Astrocyte (in vitro differentiated cells and primary cell): ENCODE results near the gene MN1. TPM values are rescaled to one million over a fixed set of nuclear protein-coding genes. Genes with fewer than 3 reads are reported as not detected.

Experiments
- DNase-seq: peaks from one replicate; pipeline ENCODE4 v3.0.0-alpha.2; 2010; ENCODE audit warnings: low read depth
- FAIRE-seq: peaks from 2 replicates; lab custom pipeline; 2011; peaks lifted over from hg19 to GRCh38; lab: Jason Lieb, UNC
- H2AFZ ChIP-seq: 2 replicates; pipeline ENCODE4 v1.6.0; 2012; ENCODE audit warnings: low read depth, low read length, inconsistent platforms
- H3K27ac ChIP-seq: 2 replicates; pipeline ENCODE4 v1.5.1; 2011; ENCODE audit warnings: low read depth, low read length, inconsistent platforms
- H3K27me3 ChIP-seq: 2 replicates; pipeline ENCODE4 v1.6.0; 2011; ENCODE audit warnings: low read length, inconsistent platforms; ENCODE audit not compliant: insufficient read depth
- H3K36me3 ChIP-seq: 2 replicates; pipeline ENCODE4 v1.5.1; 2011; ENCODE audit warnings: low read length, inconsistent platforms; ENCODE audit not compliant: insufficient read depth
- H3K4me1 ChIP-seq: 2 replicates; pipeline ENCODE4 v1.5.1; 2011; ENCODE audit warnings: low read length, inconsistent platforms; ENCODE audit not compliant: insufficient read depth
- H3K4me2 ChIP-seq: 2 replicates; pipeline ENCODE4 v1.6.0; 2012; ENCODE audit warnings: low read length, inconsistent platforms
- H3K4me3 ChIP-seq: 2 replicates; pipeline ENCODE4 v1.5.1; 2011; ENCODE audit warnings: low read depth, mild to moderate bottlenecking, low read length, inconsistent platforms; ENCODE audit not compliant: insufficient read depth
- H3K79me2 ChIP-seq: 2 replicates; pipeline ENCODE4 v1.6.0; 2012; ENCODE audit warnings: mild to moderate bottlenecking, low read length, inconsistent platforms; ENCODE audit not compliant: insufficient read depth
- H3K9ac ChIP-seq: 2 replicates; pipeline ENCODE4 v1.6.0; 2012; ENCODE audit warnings: mild to moderate bottlenecking, low read length, inconsistent platforms
- H3K9me3 ChIP-seq: 2 replicates; pipeline ENCODE4 v1.5.1; 2012; ENCODE audit warnings: low read depth, mild to moderate bottlenecking, low read length, inconsistent platforms; ENCODE audit not compliant: insufficient read depth
- H4K20me1 ChIP-seq: 2 replicates; pipeline ENCODE4 v1.6.0; 2012; ENCODE audit warnings: low read length, inconsistent platforms; ENCODE audit not compliant: insufficient read depth
- H3K27ac Mint-ChIP-seq: one replicate; pipeline ENCODE4 v1.8.0; 2021; ENCODE audit warnings: mild to moderate bottlenecking, mixed read lengths; ENCODE audit not compliant: unreplicated experiment
- H3K27me3 Mint-ChIP-seq: one replicate; pipeline ENCODE4 v1.8.0; 2021; ENCODE audit warnings: low read depth, mixed read lengths; ENCODE audit not compliant: unreplicated experiment
- H3K36me3 Mint-ChIP-seq: one replicate; pipeline ENCODE4 v1.8.0; 2021; ENCODE audit warnings: low read depth, mixed read lengths; ENCODE audit not compliant: unreplicated experiment
- H3K4me1 Mint-ChIP-seq: one replicate; pipeline ENCODE4 v1.8.0; 2021; ENCODE audit warnings: low read depth, mixed read lengths; ENCODE audit not compliant: unreplicated experiment
- H3K4me3 Mint-ChIP-seq: one replicate; pipeline ENCODE4 v1.8.0; 2021; ENCODE audit warnings: mild to moderate bottlenecking, moderate library complexity, mixed read lengths; ENCODE audit not compliant: unreplicated experiment
- H3K9me3 Mint-ChIP-seq: one replicate; pipeline ENCODE4 v1.8.0; 2021; ENCODE audit warnings: mild to moderate bottlenecking, mixed read lengths; ENCODE audit not compliant: unreplicated experiment
- EZH2 ChIP-seq: IDR thresholded peaks from 2 replicates; pipeline ENCODE4 v1.6.1; 2012; ENCODE audit warnings: mild to moderate bottlenecking, low read length, inconsistent platforms; ENCODE audit not compliant: insufficient read depth
- total RNA-seq: library from RNA; stranded (reverse); gene quantifications from 2 replicates; pipeline ENCODE4 v1.2.1, GENCODE V29; 2021
- TF ChIP-seq, protein P1 (sequence below): IDR thresholded peaks from 2 replicates; pipeline ENCODE4 v1.5.1; 2011; ENCODE audit warnings: low read depth, mild to moderate bottlenecking, inconsistent platforms, low read length, moderate library complexity; ENCODE audit not compliant: insufficient read depth

Gene MN1
- total RNA-seq, 1 donor from 2014 or later, result 98.6 TPM

DNA sequence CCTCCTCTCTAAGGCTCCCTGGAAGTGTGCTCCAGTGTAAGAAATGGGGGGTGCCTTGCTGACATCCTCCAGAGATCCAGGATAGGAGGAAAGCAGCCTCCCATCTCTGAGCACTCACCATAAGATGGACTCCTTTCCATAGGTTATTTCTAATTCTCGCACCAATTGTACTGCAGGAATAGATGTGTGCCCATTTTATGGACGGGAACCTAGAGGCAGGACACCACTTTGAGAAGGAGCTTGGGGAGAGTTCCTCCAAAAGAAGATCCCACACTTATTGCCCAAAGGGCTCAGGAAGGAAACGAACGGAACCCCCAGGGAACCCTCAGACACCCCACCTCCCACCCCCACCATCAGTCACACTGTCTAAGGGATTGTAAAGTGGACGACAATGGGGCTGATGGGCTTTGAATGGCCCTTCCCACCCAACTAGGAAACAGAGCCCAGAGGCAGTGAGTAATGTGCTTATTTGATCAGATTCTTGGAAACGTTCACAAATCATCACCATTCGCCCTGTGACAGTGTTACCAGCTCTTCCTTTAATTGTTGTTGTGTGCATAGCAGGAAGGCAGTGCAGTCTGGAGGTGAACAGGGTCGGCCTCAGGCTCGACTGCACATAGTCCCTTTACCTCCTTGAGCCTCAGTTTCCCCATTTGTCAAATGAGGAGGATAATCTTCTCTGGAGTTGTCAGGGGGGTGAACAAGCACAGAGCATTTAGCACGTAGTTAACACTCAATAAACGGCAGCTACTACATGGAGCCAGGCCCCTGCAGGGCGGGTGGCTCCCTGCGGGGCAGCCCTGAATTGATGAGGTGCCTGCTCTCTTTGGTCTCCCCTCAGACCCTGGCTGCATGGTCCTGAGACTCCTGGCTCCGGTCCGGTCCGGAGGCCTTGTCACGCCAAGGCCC, 8.4 kb upstream of the MN1 start:
- H3K4me3 Mint-ChIP-seq, result peak overlapping the region; percentile 50
- peaks cover 18% of the 10 kb centered on the region for H3K4me1 Mint-ChIP-seq
- H3K9me3 Mint-ChIP-seq, result no peaks in the 10 kb centered on the region
- TF ChIP-seq, protein P1, sequence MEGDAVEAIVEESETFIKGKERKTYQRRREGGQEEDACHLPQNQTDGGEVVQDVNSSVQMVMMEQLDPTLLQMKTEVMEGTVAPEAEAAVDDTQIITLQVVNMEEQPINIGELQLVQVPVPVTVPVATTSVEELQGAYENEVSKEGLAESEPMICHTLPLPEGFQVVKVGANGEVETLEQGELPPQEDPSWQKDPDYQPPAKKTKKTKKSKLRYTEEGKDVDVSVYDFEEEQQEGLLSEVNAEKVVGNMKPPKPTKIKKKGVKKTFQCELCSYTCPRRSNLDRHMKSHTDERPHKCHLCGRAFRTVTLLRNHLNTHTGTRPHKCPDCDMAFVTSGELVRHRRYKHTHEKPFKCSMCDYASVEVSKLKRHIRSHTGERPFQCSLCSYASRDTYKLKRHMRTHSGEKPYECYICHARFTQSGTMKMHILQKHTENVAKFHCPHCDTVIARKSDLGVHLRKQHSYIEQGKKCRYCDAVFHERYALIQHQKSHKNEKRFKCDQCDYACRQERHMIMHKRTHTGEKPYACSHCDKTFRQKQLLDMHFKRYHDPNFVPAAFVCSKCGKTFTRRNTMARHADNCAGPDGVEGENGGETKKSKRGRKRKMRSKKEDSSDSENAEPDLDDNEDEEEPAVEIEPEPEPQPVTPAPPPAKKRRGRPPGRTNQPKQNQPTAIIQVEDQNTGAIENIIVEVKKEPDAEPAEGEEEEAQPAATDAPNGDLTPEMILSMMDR, result no peak
- no peak for TF ChIP-seq EZH2
- no peak overlapping the region for H3K4me3 ChIP-seq
- no peaks in the 10 kb centered on the region for H3K36me3 ChIP-seq
- H3K9me3 ChIP-seq, result no peaks in the 10 kb centered on the region
- no peak for FAIRE-seq
- peaks cover 9% of the 10 kb centered on the region for H3K4me1 ChIP-seq
- H3K4me2 ChIP-seq, result peak overlapping the region; percentile 57
- H3K79me2 ChIP-seq, result no peaks in the 10 kb centered on the region
- no peak overlapping the region for H3K27ac ChIP-seq
- no peaks in the 10 kb centered on the region for H3K36me3 Mint-ChIP-seq
- no peak for DNase-seq
- no peaks in the 10 kb centered on the region for H4K20me1 ChIP-seq
- no peak overlapping the region for H3K9ac ChIP-seq
- H2AFZ ChIP-seq, result no peak overlapping the region
- H3K27me3 ChIP-seq, result no peaks in the 10 kb centered on the region
- H3K27ac Mint-ChIP-seq, result no peak overlapping the region
- H3K27me3 Mint-ChIP-seq, result peaks cover 21% of the 10 kb centered on the region

DNA sequence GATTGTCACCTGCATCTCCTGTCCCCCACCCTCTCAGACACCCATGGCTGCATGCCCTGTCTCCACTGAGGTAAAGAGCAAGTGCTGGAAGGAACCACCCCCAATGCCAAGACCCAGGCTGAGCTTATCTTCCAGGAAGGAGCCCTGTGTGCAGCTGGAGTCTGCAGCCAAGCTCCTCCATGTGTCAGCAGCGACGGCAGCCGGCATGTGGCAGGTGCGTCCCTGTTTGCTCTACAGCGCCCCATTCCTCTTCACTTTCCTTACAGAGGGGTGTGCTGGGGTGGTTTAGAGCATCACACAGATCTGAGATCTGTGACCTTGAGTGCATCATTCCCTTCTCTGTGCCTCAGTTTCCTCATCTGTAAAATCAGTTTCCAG, 7.7 kb upstream of the MN1 start:
- no peak overlapping the region for H2AFZ ChIP-seq

More for the DNA sequence above, 7.7 kb upstream of the MN1 start:
- Histone ChIP-seq H3K27me3 (no peaks in the 10 kb centered on the region), H4K20me1 (no peaks in the 10 kb centered on the region), H3K4me3 (no peak overlapping the region), H3K9me3 (no peaks in the 10 kb centered on the region), H3K9ac (no peak overlapping the region), H3K4me1 (peaks cover 13% of the 10 kb centered on the region), H3K27ac (no peak overlapping the region), H3K79me2 (no peaks in the 10 kb centered on the region), H3K36me3 (no peaks in the 10 kb centered on the region), H3K4me2 (no peak overlapping the region)
- no peak for DNase-seq
- Mint-ChIP-seq H3K4me3 (no peak overlapping the region), H3K27me3 (peaks cover 21% of the 10 kb centered on the region), H3K4me1 (peaks cover 23% of the 10 kb centered on the region), H3K36me3 (no peaks in the 10 kb centered on the region), H3K27ac (no peak overlapping the region), H3K9me3 (no peaks in the 10 kb centered on the region)
- TF ChIP-seq, protein P1, result no peak
- FAIRE-seq, result no peak
